GM20000 (cell line): Measurements from ENCODE around the gene CAMK1D.

Experiments used
- DNase-seq: peaks from one replicate; pipeline ENCODE4 v3.0.0; 2012; ENCODE audit warnings: low spot score
- CTCF ChIP-seq: IDR thresholded peaks from 2 replicates; pipeline ENCODE4 v1.5.1; 2012; ENCODE audit warnings: mild to moderate bottlenecking, control low read depth; ENCODE audit errors: extremely low read depth, missing control alignments

CAMK1D gene

DNA sequence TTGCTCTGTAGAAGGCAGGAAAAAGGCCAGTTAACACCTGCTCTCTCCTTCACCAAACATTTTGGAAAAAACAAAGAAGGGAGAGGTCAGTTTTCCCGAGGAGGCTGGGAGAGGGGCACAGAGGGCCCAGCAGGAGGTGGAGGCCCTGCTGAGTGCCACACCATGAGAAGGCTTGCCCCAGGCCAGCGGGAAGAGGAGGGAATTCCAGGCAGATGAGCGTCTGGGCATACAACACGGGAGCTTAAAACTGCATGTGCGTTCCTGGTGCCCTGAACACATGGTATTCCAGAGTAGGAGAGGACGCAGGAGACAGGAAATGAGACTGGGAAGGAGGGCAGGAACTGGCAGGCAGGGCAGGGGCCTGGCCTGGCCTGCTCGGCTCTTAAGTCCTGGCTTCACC lies 469.7 kb downstream of the CAMK1D start:
- DNase-seq = no peak
- no peak for TF ChIP-seq CTCF

GRCh38 chr10:12819656-12820055 lies 470.3 kb downstream of the CAMK1D start:
- DNase-seq = no peak
- TF ChIP-seq CTCF = no peak

DNA sequence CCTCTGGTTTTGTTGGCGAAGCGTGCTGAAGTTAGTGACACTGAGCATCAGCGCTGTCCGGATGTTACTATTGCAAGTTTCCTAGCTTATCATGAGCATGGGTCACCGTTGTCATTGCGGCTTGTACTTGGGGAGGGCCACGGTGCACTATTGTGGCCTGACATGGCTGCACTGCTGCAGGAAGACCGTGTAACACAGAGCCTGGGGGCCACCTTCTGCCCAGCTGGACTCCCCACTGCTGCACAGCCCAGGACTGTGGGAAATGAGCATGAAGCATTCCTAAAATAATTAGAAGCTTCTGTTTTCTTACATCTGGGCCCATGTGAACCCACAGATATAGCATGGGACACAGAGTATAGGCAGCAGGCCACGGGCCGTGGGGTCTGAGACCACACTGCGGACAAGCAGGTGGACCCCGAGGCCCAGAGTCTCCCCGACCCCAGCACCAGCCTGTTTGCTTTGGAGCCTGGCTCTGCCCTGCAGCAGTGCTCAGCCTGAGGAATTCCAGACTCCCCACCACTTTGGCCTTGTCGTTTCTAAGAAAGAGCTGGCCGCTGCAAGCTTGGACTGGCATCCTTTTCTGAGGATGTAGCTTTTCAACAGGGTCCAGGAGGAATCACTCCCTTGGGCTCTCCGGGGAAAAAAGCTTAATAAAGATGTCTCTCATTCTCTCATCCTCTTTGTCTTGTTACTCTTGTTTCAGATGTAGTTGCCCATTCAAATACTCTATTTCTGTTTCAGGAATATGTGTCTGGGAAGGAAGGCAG lies 473.0 kb downstream of the CAMK1D start:
- no peak for TF ChIP-seq CTCF
- no peak for DNase-seq

DNA sequence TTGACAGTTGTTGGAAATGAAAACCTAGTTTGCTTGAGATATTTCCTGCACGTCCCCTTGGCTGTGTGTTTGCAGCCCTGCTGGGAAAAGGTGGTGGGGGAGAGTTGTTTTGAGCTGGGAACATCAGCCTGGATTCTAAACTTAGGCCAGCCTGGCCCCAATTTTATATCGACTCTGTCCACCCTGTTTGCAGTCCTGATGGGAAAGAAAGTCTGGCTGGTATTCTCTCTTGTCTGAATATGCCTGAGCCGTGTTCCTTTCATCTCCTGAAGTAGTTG lies 473.5 kb downstream of the CAMK1D start:
- DNase-seq = no peak
- no peak for TF ChIP-seq CTCF

GRCh38 chr10:12823328-12823727 lies 474.0 kb downstream of the CAMK1D start:
- no peak for DNase-seq
- no peak for TF ChIP-seq CTCF

- no peak for DNase-seq
- TF ChIP-seq CTCF = no peak
These were observed 476.0 kb downstream of the CAMK1D start for GRCh38 chr10:12825260-12825849.

GRCh38 chr10:12826800-12827372 lies 477.5 kb downstream of the CAMK1D start:
- DNase-seq = no peak
- TF ChIP-seq CTCF = no peak
